GM23248 (cell line): ENCODE measurements around the gene SHISA9. TPM values are rescaled to one million over a fixed set of nuclear protein-coding genes. Genes with fewer than 3 reads are reported as not detected.

Source experiments
- DNase-seq: peaks from one replicate; pipeline ENCODE4 v3.0.0-alpha.2; 2015
- H2AFZ ChIP-seq: fragments of 200-600 bp; sonication (generic); 2 replicates; pipeline ENCODE4 v1.6.1; 2016; ENCODE audit warnings: antibody characterized with exemption
- H3F3A ChIP-seq: fragments of 200-600 bp; sonication (generic); 2 replicates; pipeline ENCODE4 v1.6.1; 2016; ENCODE audit warnings: mild to moderate bottlenecking, antibody characterized with exemption, mixed run types; ENCODE audit not compliant: insufficient read depth
- H3K27ac ChIP-seq: fragments of 200-600 bp; sonication (generic); 2 replicates; pipeline ENCODE4 v1.5.1; 2016; ENCODE audit warnings: mild to moderate bottlenecking
- H3K27me3 ChIP-seq: fragments of 200-600 bp; sonication (generic); replicated peaks from 2 replicates; pipeline ENCODE4 v1.6.1; 2016; ENCODE audit warnings: mild to moderate bottlenecking; ENCODE audit not compliant: insufficient read depth
- H3K36me3 ChIP-seq: fragments of 200-600 bp; sonication (generic); 2 replicates; pipeline ENCODE4 v1.6.1; 2016; ENCODE audit warnings: low read depth, mild to moderate bottlenecking
- H3K4me1 ChIP-seq: fragments of 200-600 bp; sonication (generic); 2 replicates; pipeline ENCODE4 v1.6.1; 2016; ENCODE audit warnings: mild to moderate bottlenecking; ENCODE audit not compliant: insufficient read depth
- H3K4me2 ChIP-seq: fragments of 200-600 bp; sonication (generic); one replicate; pipeline ENCODE4 v1.6.1; 2016; ENCODE audit warnings: mild to moderate bottlenecking; ENCODE audit not compliant: unreplicated experiment
- H3K4me3 ChIP-seq: fragments of 200-600 bp; sonication (generic); 2 replicates; pipeline ENCODE4 v1.5.1; 2016; ENCODE audit warnings: mild to moderate bottlenecking
- H3K79me2 ChIP-seq: fragments of 200-600 bp; sonication (generic); 2 replicates; pipeline ENCODE4 v1.6.1; 2016; ENCODE audit warnings: mild to moderate bottlenecking; ENCODE audit not compliant: insufficient read depth
- H3K9ac ChIP-seq: fragments of 200-600 bp; sonication (generic); 2 replicates; pipeline ENCODE4 v1.6.1; 2016; ENCODE audit warnings: mild to moderate bottlenecking
- H3K9me2 ChIP-seq: fragments of 200-600 bp; sonication (generic); 2 replicates; pipeline ENCODE4 v1.6.1; 2016; ENCODE audit warnings: mixed run types, mild to moderate bottlenecking, moderate library complexity; ENCODE audit not compliant: insufficient read depth
- H3K9me3 ChIP-seq: fragments of 200-600 bp; sonication (generic); one replicate; pipeline ENCODE4 v1.6.1; 2017; ENCODE audit warnings: low read depth
- H4K20me1 ChIP-seq: fragments of 200-600 bp; sonication (generic); 2 replicates; pipeline ENCODE4 v1.6.0; 2016; ENCODE audit not compliant: insufficient read depth
- EZH2 ChIP-seq: fragments of 200-600 bp; sonication (generic); IDR thresholded peaks from 2 replicates; pipeline ENCODE4 v1.6.1; 2018; ENCODE audit warnings: antibody characterized with exemption, mild to moderate bottlenecking; ENCODE audit not compliant: insufficient read depth, poor library complexity, severe bottlenecking
- EZH2phosphoT487 ChIP-seq: fragments of 200-600 bp; sonication (generic); IDR thresholded peaks from 2 replicates; pipeline ENCODE4 v1.6.1; 2018; ENCODE audit warnings: antibody characterized with exemption, moderate library complexity, mild to moderate bottlenecking, low read depth; ENCODE audit not compliant: insufficient read depth
- whole genome bisulfite sequencing, 2 experiments: methylation state at CpG; one replicate each; pipeline ENCODE4 v1.1.6; 2015 to 2017; ENCODE audit warnings: low lambda C conversion rate in 2 of 2, low coverage in 1 of 2; ENCODE audit errors: missing lambda C conversion rate in 2 of 2; 5-methylcytosine and 5-hydroxymethylcytosine counted together
- in situ Hi-C: fragments of 300-500 bp; cut with MboI; formaldehyde crosslinking; loops from 2 replicates; pipeline ENCODE4 v1.15.0; 2020
- polyA plus RNA-seq: library from polyadenylated mRNA; unstranded; fragments of >200 nt; fragmentation: Nextera tagmentation; extraction: Ambion mirVana; gene quantifications from 2 replicates; pipeline ENCODE4 v1.2.1, GENCODE V29; 2016
- total RNA-seq: library from RNA; depleted of rRNA; stranded (reverse); fragments of >200 nt; shearing (Covaris generic); gene quantifications from 2 replicates; pipeline ENCODE4 v1.2.3, GENCODE V29; 2014

The SHISA9 gene
- total and polyA plus RNA-seq, 2 experiments from 2014 or later = not detected

DNA sequence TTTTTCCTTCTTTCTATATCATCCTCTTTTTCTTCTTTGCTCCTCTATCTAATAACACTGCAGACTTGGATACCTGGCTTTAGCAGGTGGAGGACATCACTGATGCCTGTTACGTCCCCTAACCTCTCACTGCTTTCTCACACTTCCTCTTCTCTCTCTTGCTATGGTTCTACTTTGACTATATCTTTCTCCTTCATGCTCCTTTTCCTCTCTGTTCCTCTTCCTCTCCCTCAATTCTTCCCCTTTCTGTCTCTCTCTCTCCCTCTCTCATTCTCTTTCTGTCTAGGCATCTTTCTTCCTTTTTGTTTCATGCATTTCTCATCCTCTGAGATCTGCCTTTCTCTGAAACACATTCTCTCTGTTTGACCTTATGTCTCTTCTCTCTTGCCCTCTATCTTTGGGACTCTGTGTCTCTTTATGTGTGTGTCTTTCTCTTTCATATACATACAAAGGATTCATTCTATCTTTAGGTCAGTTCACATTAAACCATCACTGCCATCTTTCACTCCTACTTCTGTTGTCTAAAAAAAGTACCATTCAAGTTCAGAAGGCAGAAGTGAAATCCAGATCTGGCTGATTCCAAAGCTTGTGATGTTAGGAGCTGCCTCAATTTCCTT is 353.7 kb downstream of the SHISA9 start:
- H3K4me2 ChIP-seq = no peak overlapping the region
- H3K79me2 ChIP-seq = no peaks in the 10 kb centered on the region
- no peaks in the 10 kb centered on the region for H3K27me3 ChIP-seq
- H2AFZ ChIP-seq = no peak overlapping the region
- no peaks in the 10 kb centered on the region for H4K20me1 ChIP-seq
- H3K9ac ChIP-seq = no peak overlapping the region
- in situ Hi-C loops = no loop called here
- no peaks in the 10 kb centered on the region for H3F3A ChIP-seq
- no peaks in the 10 kb centered on the region for H3K36me3 ChIP-seq
- no peak overlapping the region for H3K27ac ChIP-seq
- H3K9me2 ChIP-seq = no peaks in the 10 kb centered on the region
- 0% methylated on average over 1 of the region's 1 CpG for WGBS, 2 experiments
- H3K9me3 ChIP-seq = no peaks in the 10 kb centered on the region
- DNase-seq = no peak
- no peak for TF ChIP-seq EZH2phosphoT487
- TF ChIP-seq EZH2 = no peak
- H3K4me1 ChIP-seq = no peaks in the 10 kb centered on the region
- no peak overlapping the region for H3K4me3 ChIP-seq

DNA sequence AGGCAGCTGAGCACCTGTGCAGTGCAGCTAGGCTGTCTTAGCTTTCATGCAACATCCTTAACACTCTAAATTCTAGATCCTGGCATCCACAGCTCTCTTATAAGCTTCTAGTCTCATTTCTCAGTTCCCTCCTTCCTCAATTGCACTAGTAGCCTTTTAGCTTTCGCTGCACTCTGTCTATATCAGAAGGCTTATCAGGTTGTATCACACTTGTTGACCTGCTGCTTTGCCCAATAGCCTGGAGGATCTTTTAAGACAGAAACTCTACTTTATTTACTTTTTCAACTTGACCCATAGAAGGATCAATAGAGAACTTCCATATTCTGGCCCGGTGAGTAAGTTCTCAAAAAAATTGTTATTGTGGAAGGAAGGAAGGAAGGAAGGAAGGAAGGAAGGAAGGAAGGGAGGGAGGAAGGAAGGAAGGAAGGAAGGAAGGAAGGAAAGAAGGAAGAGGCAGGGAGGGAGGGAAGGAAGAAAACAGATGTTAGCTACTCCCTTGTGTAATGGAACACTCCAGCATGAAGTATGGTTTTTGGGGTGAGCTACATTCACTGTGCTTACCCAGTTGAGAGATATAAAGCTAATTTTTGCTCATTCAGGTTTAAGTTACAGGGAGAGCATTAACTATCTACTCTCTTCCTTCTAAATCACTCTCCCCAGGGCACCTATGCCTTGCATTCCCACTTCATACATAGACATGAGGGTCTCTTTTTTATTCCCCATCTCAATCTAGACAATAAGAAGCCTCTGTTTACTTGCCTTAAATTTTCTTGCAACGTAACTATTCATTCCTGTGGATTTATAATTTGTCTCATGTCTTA is 361.1 kb downstream of the SHISA9 start:
- Histone ChIP-seq H3K79me2 (no peaks in the 10 kb centered on the region), H3K27ac (no peak overlapping the region), H3K4me1 (no peaks in the 10 kb centered on the region), H3K27me3 (no peaks in the 10 kb centered on the region), H2AFZ (no peak overlapping the region), H3K9ac (no peak overlapping the region), H3K4me2 (no peak overlapping the region), H3K36me3 (no peaks in the 10 kb centered on the region), H4K20me1 (no peaks in the 10 kb centered on the region), H3F3A (no peaks in the 10 kb centered on the region), H3K9me2 (no peaks in the 10 kb centered on the region), H3K4me3 (no peak overlapping the region), H3K9me3 (no peaks in the 10 kb centered on the region)
- in situ Hi-C loops = no loop called here
- DNase-seq = no peak
- TF ChIP-seq EZH2 (no peak), EZH2phosphoT487 (no peak)
- 18 to 28% methylated on average over 3 of the region's 3 CpGs for WGBS, 2 experiments

DNA sequence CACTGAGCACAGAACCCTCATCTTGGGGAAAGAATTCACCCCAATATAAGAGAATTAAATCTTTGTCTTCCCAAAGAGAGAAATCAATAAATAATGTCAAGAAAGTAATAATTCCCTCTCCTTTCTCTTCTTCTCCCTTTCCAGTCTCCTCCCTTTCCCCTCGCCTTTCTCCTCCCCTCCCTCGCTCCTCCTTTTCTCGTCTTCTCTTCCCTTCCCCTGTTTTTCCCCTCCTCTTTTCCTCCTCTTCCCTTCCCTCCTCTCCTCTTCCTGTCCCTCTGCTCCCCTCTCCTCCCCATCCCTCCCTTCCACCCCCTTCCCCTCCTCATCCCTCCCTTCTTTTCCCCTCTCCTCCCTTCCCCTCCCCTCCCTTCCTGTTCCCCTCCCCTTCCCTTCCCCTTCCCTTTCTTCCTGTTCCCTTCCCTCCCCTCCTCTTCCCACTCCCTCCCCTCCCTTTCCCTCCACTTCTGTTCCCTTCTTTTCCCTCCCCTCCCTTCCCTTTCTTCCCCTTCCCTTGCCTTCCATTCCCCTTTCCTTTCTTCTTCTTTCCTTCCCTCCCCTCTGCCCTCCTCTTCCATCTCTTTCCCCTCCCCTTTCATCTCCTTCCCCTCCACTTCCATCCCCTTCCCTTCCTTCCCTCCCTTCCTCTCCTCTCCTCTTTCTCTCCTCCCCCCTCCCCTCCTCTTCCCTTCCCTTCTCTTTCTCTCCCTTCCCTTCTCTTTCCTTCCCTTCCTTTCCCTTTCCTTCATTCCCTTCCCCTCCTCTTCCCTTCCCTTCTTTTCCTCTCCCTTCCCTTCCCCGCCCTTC is 363.6 kb downstream of the SHISA9 start:
- H3K4me2 ChIP-seq = no peak overlapping the region

DNA sequence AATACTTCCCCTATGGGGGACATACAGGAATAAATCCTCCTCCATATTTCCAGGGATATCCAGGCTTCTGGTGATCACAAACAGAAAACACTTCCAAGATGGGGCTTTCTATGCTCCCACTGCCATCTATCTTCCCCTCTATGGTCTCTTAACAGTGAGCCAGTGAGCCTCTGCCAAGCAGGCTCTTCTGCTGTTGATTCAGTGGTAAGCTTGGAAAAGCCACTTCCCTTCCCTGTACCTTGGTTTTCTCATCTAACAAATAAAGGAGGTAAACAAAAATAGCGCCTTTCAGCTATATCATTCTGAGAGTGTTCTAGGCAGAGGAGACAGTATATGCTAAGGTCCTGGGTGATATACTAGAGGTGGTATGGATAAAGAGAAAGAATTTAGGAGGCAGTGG is 368.0 kb downstream of the SHISA9 start:
- H3K79me2 ChIP-seq = no peaks in the 10 kb centered on the region

More for the DNA sequence above, 363.6 kb downstream of the SHISA9 start:
- H2AFZ ChIP-seq = no peak overlapping the region
- no peak for DNase-seq
- H3K9me3 ChIP-seq = no peaks in the 10 kb centered on the region
- no peak overlapping the region for H3K27ac ChIP-seq
- H3K79me2 ChIP-seq = no peaks in the 10 kb centered on the region
- H3K4me3 ChIP-seq = no peak overlapping the region
- no peak overlapping the region for H3K9ac ChIP-seq
- in situ Hi-C loops = no loop called here
- TF ChIP-seq EZH2phosphoT487 = no peak
- no peak for TF ChIP-seq EZH2
- H3F3A ChIP-seq = no peaks in the 10 kb centered on the region
- 20 to 67% methylated on average over 1 to 4 of the region's 4 CpGs for WGBS, 2 experiments
- H3K36me3 ChIP-seq = no peaks in the 10 kb centered on the region
- no peaks in the 10 kb centered on the region for H4K20me1 ChIP-seq
- no peaks in the 10 kb centered on the region for H3K4me1 ChIP-seq
- no peaks in the 10 kb centered on the region for H3K27me3 ChIP-seq
- H3K9me2 ChIP-seq = no peaks in the 10 kb centered on the region

More for the DNA sequence above, 368.0 kb downstream of the SHISA9 start:
- no peak overlapping the region for H3K9ac ChIP-seq
- H4K20me1 ChIP-seq = no peaks in the 10 kb centered on the region
- no peaks in the 10 kb centered on the region for H3K27me3 ChIP-seq
- no peak for DNase-seq
- no peak overlapping the region for H2AFZ ChIP-seq
- no peaks in the 10 kb centered on the region for H3F3A ChIP-seq
- no peaks in the 10 kb centered on the region for H3K9me2 ChIP-seq
- no peaks in the 10 kb centered on the region for H3K4me1 ChIP-seq
- WGBS, 2 experiments = 34 to 44% methylated on average over 1 of the region's 1 CpG
- TF ChIP-seq EZH2 = no peak
- TF ChIP-seq EZH2phosphoT487 = no peak
- H3K36me3 ChIP-seq = no peaks in the 10 kb centered on the region
- H3K27ac ChIP-seq = no peak overlapping the region
- no peak overlapping the region for H3K4me3 ChIP-seq
- in situ Hi-C loops = no loop called here
- H3K4me2 ChIP-seq = no peak overlapping the region
- no peaks in the 10 kb centered on the region for H3K9me3 ChIP-seq
